ENCODE measurements around the gene PRDM16. TPM values are rescaled to one million over a fixed set of nuclear protein-coding genes. Genes with fewer than 3 reads are reported as not detected.

The PRDM16 gene
- total RNA-seq, 1 donor from 2014 or later, result 0.43 TPM

GRCh38 chr1:3456964-3457909 lies 388.2 kb downstream of the PRDM16 start:
- no peaks in the 10 kb centered on the region for H3K9me3 Mint-ChIP-seq (ENCODE audit: unreplicated experiment)
- H3K36me3 Mint-ChIP-seq (ENCODE audit: low read depth, unreplicated experiment), result peaks cover 2% of the 10 kb centered on the region
- Histone ChIP-seq H4K20me1 (ENCODE audit: insufficient read depth, low read length) (no peaks in the 10 kb centered on the region), H3K27ac (ENCODE audit: low read depth, low read length) (no peak overlapping the region), H3K4me1 (ENCODE audit: insufficient read depth, low read length) (peaks cover 11% of the 10 kb centered on the region), H2AFZ (ENCODE audit: low read depth, low read length) (no peak overlapping the region), H3K4me3 (ENCODE audit: insufficient read depth, low read depth, low read length) (no peak overlapping the region), H3K4me2 (ENCODE audit: low read length) (no peak overlapping the region), H3K79me2 (ENCODE audit: insufficient read depth, low read length) (no peaks in the 10 kb centered on the region), H3K27me3 (ENCODE audit: insufficient read depth, low read length) (peaks cover 9% of the 10 kb centered on the region), H3K36me3 (ENCODE audit: insufficient read depth, low read length) (no peaks in the 10 kb centered on the region), H3K9ac (ENCODE audit: low read length) (no peak overlapping the region), H3K9me3 (ENCODE audit: insufficient read depth, low read depth, low read length) (no peaks in the 10 kb centered on the region)
- FAIRE-seq, result no peak
- no peak overlapping the region for H3K27ac Mint-ChIP-seq (ENCODE audit: unreplicated experiment)
- H3K27me3 Mint-ChIP-seq (ENCODE audit: low read depth, unreplicated experiment), result peaks cover 2% of the 10 kb centered on the region
- peaks cover 20% of the 10 kb centered on the region for H3K4me1 Mint-ChIP-seq (ENCODE audit: low read depth, unreplicated experiment)
- no peak overlapping the region for H3K4me3 Mint-ChIP-seq (ENCODE audit: unreplicated experiment)
- TF ChIP-seq CTCF (IDR thresholded peaks at IDR 0.05; ENCODE audit: insufficient read depth, low read depth, low read length) (no peak), EZH2 (IDR thresholded peaks at IDR 0.05; ENCODE audit: insufficient read depth, low read length) (no peak)
- DNase-seq (ENCODE audit: low read depth), result no peak

DNA sequence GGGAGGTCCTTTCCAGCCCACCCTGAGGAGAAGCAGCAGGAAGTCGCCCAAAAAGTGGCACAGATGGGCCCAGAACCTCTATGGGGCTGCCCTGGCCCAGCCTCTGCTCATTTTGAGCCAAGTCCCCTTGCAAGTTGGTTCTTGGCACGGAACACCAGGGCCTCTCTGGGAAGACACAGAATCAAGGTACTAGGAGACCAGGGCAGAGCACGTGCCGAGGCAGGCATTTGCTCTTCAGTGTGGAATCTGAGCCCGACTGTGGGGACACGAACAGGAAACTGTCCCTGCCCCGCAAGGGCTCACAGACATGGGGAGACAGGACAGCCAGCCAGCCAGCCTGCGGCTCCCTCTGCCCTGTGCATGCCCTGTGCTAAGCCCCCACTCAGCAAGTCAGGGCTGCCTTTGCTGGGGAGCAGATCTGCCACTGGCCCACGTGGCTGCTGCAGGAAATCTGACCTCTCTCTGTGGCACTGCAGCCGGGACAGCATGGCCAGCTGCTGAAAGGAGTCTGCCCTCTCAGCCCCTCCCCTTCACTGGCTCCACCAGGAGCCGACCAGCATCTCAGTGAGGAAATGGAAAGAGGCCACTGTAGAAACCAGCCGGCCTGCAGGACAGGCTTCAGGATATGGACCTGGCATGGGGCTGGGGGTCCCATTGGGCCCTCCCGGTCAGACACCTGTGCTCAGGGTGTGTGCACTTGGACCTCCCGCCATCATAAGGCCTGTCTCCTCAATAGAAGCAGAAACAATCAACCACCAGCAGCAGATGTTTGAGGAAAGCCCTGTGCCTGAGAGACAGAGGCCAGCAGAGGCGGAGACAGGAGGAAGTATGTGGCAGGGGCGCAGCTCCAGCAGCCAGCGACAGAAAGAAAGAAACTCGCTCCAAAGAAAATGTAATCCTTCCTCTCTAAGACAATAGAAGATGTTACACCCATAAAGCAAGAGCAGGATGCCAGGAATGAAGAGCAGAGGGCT lies 389.2 kb downstream of the PRDM16 start:
- H3K4me1 ChIP-seq (ENCODE audit: insufficient read depth, low read length), result peaks cover 11% of the 10 kb centered on the region
- H3K9ac ChIP-seq (ENCODE audit: low read length), result no peak overlapping the region
- H2AFZ ChIP-seq (ENCODE audit: low read depth, low read length), result no peak overlapping the region
- H3K36me3 ChIP-seq (ENCODE audit: insufficient read depth, low read length), result no peaks in the 10 kb centered on the region
- H3K9me3 Mint-ChIP-seq (ENCODE audit: unreplicated experiment), result no peaks in the 10 kb centered on the region
- H3K36me3 Mint-ChIP-seq (ENCODE audit: low read depth, unreplicated experiment), result peaks cover 2% of the 10 kb centered on the region
- no peak for TF ChIP-seq EZH2 (IDR thresholded peaks at IDR 0.05; ENCODE audit: insufficient read depth, low read length)
- TF ChIP-seq CTCF (IDR thresholded peaks at IDR 0.05; ENCODE audit: insufficient read depth, low read depth, low read length), result no peak
- H3K4me2 ChIP-seq (ENCODE audit: low read length), result no peak overlapping the region
- no peaks in the 10 kb centered on the region for H4K20me1 ChIP-seq (ENCODE audit: insufficient read depth, low read length)
- no peak overlapping the region for H3K27ac ChIP-seq (ENCODE audit: low read depth, low read length)
- no peaks in the 10 kb centered on the region for H3K79me2 ChIP-seq (ENCODE audit: insufficient read depth, low read length)
- peaks cover 9% of the 10 kb centered on the region for H3K27me3 ChIP-seq (ENCODE audit: insufficient read depth, low read length)
- H3K4me1 Mint-ChIP-seq (ENCODE audit: low read depth, unreplicated experiment), result peaks cover 20% of the 10 kb centered on the region
- FAIRE-seq (no peak), DNase-seq (ENCODE audit: low read depth) (no peak)
- H3K4me3 ChIP-seq (ENCODE audit: insufficient read depth, low read depth, low read length), result no peak overlapping the region
- no peak overlapping the region for H3K27ac Mint-ChIP-seq (ENCODE audit: unreplicated experiment)
- peaks cover 2% of the 10 kb centered on the region for H3K27me3 Mint-ChIP-seq (ENCODE audit: low read depth, unreplicated experiment)
- no peaks in the 10 kb centered on the region for H3K9me3 ChIP-seq (ENCODE audit: insufficient read depth, low read depth, low read length)
- no peak overlapping the region for H3K4me3 Mint-ChIP-seq (ENCODE audit: unreplicated experiment)

Measured in astrocyte (in vitro differentiated cells and primary cell).